Measurements from ENCODE around the gene VPS37B. TPM values are rescaled to one million over a fixed set of nuclear protein-coding genes. Genes with fewer than 3 reads are reported as not detected.

The VPS37B gene
- total and polyA plus RNA-seq, 2 of the 8 experiments (the other 6 are each of a cell fraction or from before 2014, with no cell fraction given), result 11.9 to 15.7 TPM

DNA sequence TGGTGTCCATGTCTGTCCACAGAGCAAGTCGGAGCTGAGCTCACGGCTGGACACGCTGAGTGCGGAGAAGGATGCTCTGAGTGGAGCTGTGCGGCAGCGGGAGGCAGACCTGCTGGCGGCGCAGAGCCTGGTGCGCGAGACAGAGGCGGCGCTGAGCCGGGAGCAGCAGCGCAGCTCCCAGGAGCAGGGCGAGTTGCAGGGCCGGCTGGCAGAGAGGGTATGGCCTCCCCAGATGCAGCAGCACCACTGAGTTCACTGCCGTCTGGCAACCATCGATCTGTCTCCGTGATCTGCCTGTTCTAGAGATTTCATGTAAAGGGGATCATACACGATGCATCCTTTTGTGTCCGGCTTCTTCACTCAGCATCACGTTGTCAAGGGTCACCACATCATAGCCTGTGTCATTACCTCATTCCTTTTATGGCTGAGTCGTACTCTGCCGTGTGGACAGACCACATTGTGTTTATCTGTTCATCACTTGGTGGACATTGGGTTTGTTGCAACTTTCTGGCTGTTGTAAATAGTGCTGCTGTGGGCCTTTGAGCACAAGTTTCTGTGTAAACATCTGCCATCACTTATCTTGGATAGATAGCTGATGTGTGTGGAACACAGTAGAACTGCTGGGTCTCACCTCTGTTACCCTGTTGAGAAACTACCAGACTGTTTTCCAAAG lies 38.8 kb downstream of the VPS37B start:
- FAIRE-seq, result no peak
- H2BK15ac ChIP-seq (ENCODE audit: low read length), result no peak overlapping the region
- H3K79me2 ChIP-seq (ENCODE audit: control insufficient read depth in 1 of 2, insufficient read depth in 2 of 2, low read length in 2 of 2), result no peaks in the 10 kb centered on the region
- H3K27ac ChIP-seq (ENCODE audit: low read depth, low read length), result no peak overlapping the region
- H3K4me3 ChIP-seq (ENCODE audit: extremely low read depth in 1 of 4, insufficient read depth in 2 of 4, low read depth in 3 of 4, low read length in 4 of 4), result no peak overlapping the region
- 0 out of 7 replicates have a peak, but pooled peaks cover 0 to 2% (median 0%) of the 10 kb centered on the region in 4 experiments for H3K4me1 ChIP-seq (replicated peaks in 1 of 4; ENCODE audit: control insufficient read depth in 3 of 4, insufficient read depth in 4 of 4, low read length in 3 of 4)
- ChIA-PET CTCF (ENCODE audit: partially characterized antibody) (interaction anchor here (1.1 to 20.1 kb wide), 4 partner anchors 11 to 91 kb away, joined by 4 to 473 read pairs (median 70); no protein-coding TSS in a partner anchor), POLR2A (ENCODE audit: partially characterized antibody) (interaction anchor here (1.3 kb wide), 2 partner anchors 10 to 35 kb away, joined by 3 read pairs; no protein-coding TSS in a partner anchor)
- no peak overlapping the region for H2AFZ ChIP-seq (ENCODE audit: low read length)
- peaks cover 2 to 22% of the 10 kb centered on the region in 2 experiments for H4K20me1 ChIP-seq (replicated peaks in 1 of 2; ENCODE audit: control insufficient read depth in 1 of 2, insufficient read depth in 2 of 2, low read length in 2 of 2)
- DNase-seq (ENCODE audit: low read depth in 1 of 2, low spot score in 2 of 2), result no peak
- H3K23me2 ChIP-seq (ENCODE audit: low read depth, low read length), result no peaks in the 10 kb centered on the region
- H3K79me1 ChIP-seq (ENCODE audit: low read depth, low read length), result no peaks in the 10 kb centered on the region
- no peak overlapping the region for H2AK5ac ChIP-seq (ENCODE audit: low read depth, low read length)
- no peaks in the 10 kb centered on the region for H3K9me3 ChIP-seq (ENCODE audit: insufficient read depth in 2 of 2, low read depth in 1 of 2, low read length in 1 of 2)
- H4K91ac ChIP-seq (replicated peaks; ENCODE audit: insufficient read length, low read length), result no peak overlapping the region
- no peak overlapping the region for H3K56ac ChIP-seq (replicated peaks; ENCODE audit: insufficient read length, low read depth, low read length)
- no peak overlapping the region for H2BK120ac ChIP-seq (replicated peaks; ENCODE audit: low read depth, low read length)
- no peak overlapping the region for H2BK5ac ChIP-seq (ENCODE audit: low read depth, low read length)
- 91% methylated on average over 15 of the region's 24 CpGs; no CpG with 5 or more reads in 1 of the 2 experiments for WGBS, 2 experiments (ENCODE audit: extremely low coverage in 1 of 2, insufficient coverage in 1 of 2, insufficient read length in 1 of 2, insufficient replicate concordance in 2 of 2, low coverage in 1 of 2, low lambda C conversion rate in 2 of 2, missing lambda C conversion rate in 1 of 2)
- no peak overlapping the region for H4K5ac ChIP-seq (ENCODE audit: insufficient read length, low read depth, low read length)
- no peak overlapping the region for H3K18ac ChIP-seq (ENCODE audit: extremely low read depth, low read length)
- no peak overlapping the region for H3K4ac ChIP-seq (replicated peaks; ENCODE audit: insufficient read length, low read depth, low read length)
- H3K4me2 ChIP-seq (ENCODE audit: insufficient read depth in 1 of 2, low read depth in 2 of 2, low read length in 2 of 2), result no peak overlapping the region
- TF ChIP-seq CTBP2 (IDR thresholded peaks at IDR 0.05; ENCODE audit: borderline replicate concordance, insufficient read depth, insufficient read length, low read length), result no peak
- no peak for TF ChIP-seq ZNF274 (IDR thresholded peaks at IDR 0.05; ENCODE audit: borderline replicate concordance, extremely low read depth, low read length)
- no peak for TF ChIP-seq ASH2L (IDR thresholded peaks at IDR 0.05; ENCODE audit: low read length)
- no peak for TF ChIP-seq SUZ12 (IDR thresholded peaks at IDR 0.05; ENCODE audit: low read length)
- TF ChIP-seq GABPA (IDR thresholded peaks at IDR 0.05; ENCODE audit: borderline replicate concordance, insufficient read depth, low read length), result no peak
- H3K27me3 ChIP-seq (replicated peaks in 1 of 4; ENCODE audit: control insufficient read depth in 3 of 4, extremely low read depth in 1 of 4, insufficient read depth in 3 of 4, low read length in 3 of 4), result no peaks in the 10 kb centered on the region
- no peak overlapping the region for H2BK20ac ChIP-seq (ENCODE audit: low read length)
- H3K36me3 ChIP-seq (ENCODE audit: control insufficient read depth in 2 of 4, insufficient read depth in 4 of 4, low read length in 3 of 4), result peaks cover 0 to 3% (median 0%) of the 10 kb centered on the region in 4 experiments; a peak in 3 of 8 replicates
- no peak overlapping the region for H4K8ac ChIP-seq (ENCODE audit: extremely low read depth, insufficient read depth, low read length)
- H3K23ac ChIP-seq (ENCODE audit: insufficient read length), result no peak overlapping the region
- H3K9ac ChIP-seq (replicated peaks in 1 of 4; ENCODE audit: extremely low read depth in 1 of 4, low read depth in 3 of 4, low read length in 3 of 4), result no peak overlapping the region
- H2BK12ac ChIP-seq (ENCODE audit: low read depth, low read length), result no peak overlapping the region
- no peak overlapping the region for H3K14ac ChIP-seq (ENCODE audit: insufficient read length)

Data from H1 (cell line).